GM23338 (cell line): ENCODE measurements around the gene MAPRE2. TPM values are rescaled to one million over a fixed set of nuclear protein-coding genes. Genes with fewer than 3 reads are reported as not detected.

ENCODE experiments used
- ATAC-seq: fragments of 200-7000 bp; cut with Tn5 transposase; 3 replicates; pipeline ENCODE4 v1.9.1; 2020
- DNase-seq: peaks from one replicate; pipeline ENCODE4 v3.0.0-alpha.2; 2015; ENCODE audit warnings: low spot score
- H2AFZ ChIP-seq: fragments of 200-600 bp; sonication (generic); 2 replicates; pipeline ENCODE4 v1.8.0; 2016; ENCODE audit warnings: antibody characterized with exemption, mild to moderate bottlenecking, moderate library complexity
- H3F3A ChIP-seq: fragments of 200-600 bp; sonication (generic); replicated peaks from 2 replicates; pipeline ENCODE4 v1.8.0; 2017; ENCODE audit warnings: antibody characterized with exemption, mixed run types, low read depth
- H3K27ac ChIP-seq: fragments of 200-600 bp; sonication (generic); 2 replicates; pipeline ENCODE4 v1.6.1; 2016; ENCODE audit warnings: low read depth
- H3K27me3 ChIP-seq: fragments of 200-600 bp; sonication (generic); 2 replicates; pipeline ENCODE4 v1.8.0; 2016; ENCODE audit warnings: mild to moderate bottlenecking, mixed run types, moderate library complexity; ENCODE audit not compliant: insufficient read depth
- H3K36me3 ChIP-seq: fragments of 200-600 bp; sonication (generic); 2 replicates; pipeline ENCODE4 v1.8.0; 2016; ENCODE audit warnings: mild to moderate bottlenecking; ENCODE audit not compliant: insufficient read depth
- H3K4me1 ChIP-seq: fragments of 200-600 bp; sonication (generic); 2 replicates; pipeline ENCODE4 v1.8.0; 2016; ENCODE audit warnings: mild to moderate bottlenecking, moderate library complexity; ENCODE audit not compliant: insufficient read depth
- H3K4me2 ChIP-seq: fragments of 200-600 bp; sonication (generic); 2 replicates; pipeline ENCODE4 v1.7.1; 2017; ENCODE audit warnings: mixed run types
- H3K4me3 ChIP-seq: fragments of 200-600 bp; sonication (generic); 2 replicates; pipeline ENCODE4 v1.6.1; 2016; ENCODE audit warnings: mixed run types
- H3K79me2 ChIP-seq: fragments of 200-600 bp; sonication (generic); replicated peaks from 2 replicates; pipeline ENCODE4 v1.8.0; 2017; ENCODE audit warnings: mild to moderate bottlenecking; ENCODE audit not compliant: insufficient read depth
- H3K9me2 ChIP-seq: fragments of 200-600 bp; sonication (generic); 2 replicates; pipeline ENCODE4 v1.8.0; 2017; ENCODE audit not compliant: insufficient read depth
- H4K20me1 ChIP-seq: fragments of 200-600 bp; sonication (generic); replicated peaks from 2 replicates; pipeline ENCODE4 v1.8.0; 2017; ENCODE audit warnings: mild to moderate bottlenecking; ENCODE audit not compliant: insufficient read depth
- H3K27ac Mint-ChIP-seq: 2 replicates; pipeline ENCODE4 v1.8.0; 2020; ENCODE audit warnings: inconsistent platforms, mild to moderate bottlenecking, moderate library complexity, mixed read lengths
- H3K27me3 Mint-ChIP-seq: 3 replicates; pipeline ENCODE4 v1.8.0; 2022; ENCODE audit warnings: low read depth, mild to moderate bottlenecking, moderate library complexity, mixed read lengths, inconsistent platforms; ENCODE audit not compliant: insufficient read depth, poor library complexity
- H3K36me3 Mint-ChIP-seq: 3 replicates; pipeline ENCODE4 v1.8.0; 2021; ENCODE audit warnings: low read depth, mild to moderate bottlenecking, inconsistent platforms, moderate library complexity, mixed read lengths
- H3K4me1 Mint-ChIP-seq: 3 replicates; pipeline ENCODE4 v1.8.0; 2020; ENCODE audit warnings: mild to moderate bottlenecking, inconsistent platforms, mixed read lengths
- H3K4me3 Mint-ChIP-seq: 3 replicates; pipeline ENCODE4 v1.8.0; 2021; ENCODE audit warnings: moderate library complexity, mild to moderate bottlenecking, inconsistent platforms, mixed read lengths
- H3K9me3 Mint-ChIP-seq: 3 replicates; pipeline ENCODE4 v1.8.0; 2020; ENCODE audit warnings: moderate library complexity, mild to moderate bottlenecking, inconsistent platforms, mixed read lengths
- CREB1 ChIP-seq: fragments of 250-450 bp; sonication (Bioruptor Pico); IDR thresholded peaks from 2 replicates; pipeline ENCODE4 v1.5.0; 2020; ENCODE audit warnings: low read depth, mild to moderate bottlenecking, moderate library complexity
- CTCF ChIP-seq, 2 experiments: fragments of 200-600 bp in 1 of 2; sonication (generic) in 1 of 2; conservative IDR thresholded peaks; 2 replicates each; pipeline versions ENCODE4 v1.5.1 to v1.6.1; 2016 to 2017; ENCODE audit warnings: antibody characterized with exemption in 2 of 2, low read depth in 2 of 2, mild to moderate bottlenecking in 2 of 2, moderate library complexity in 1 of 2
- ETS1 ChIP-seq: IDR thresholded peaks from 2 replicates; pipeline ENCODE4 v1.6.1; 2016; ENCODE audit warnings: antibody characterized with exemption
- EZH2 ChIP-seq: fragments of 200-600 bp; sonication (generic); IDR thresholded peaks from one replicate; pipeline ENCODE4 v1.8.0; 2017; ENCODE audit warnings: antibody characterized with exemption, mild to moderate bottlenecking, low read depth; ENCODE audit not compliant: unreplicated experiment
- NANOG ChIP-seq: IDR thresholded peaks from 2 replicates; pipeline ENCODE4 v1.6.1; 2016; ENCODE audit warnings: antibody characterized with exemption, borderline replicate concordance
- POLR2AphosphoS5 ChIP-seq: IDR thresholded peaks from 2 replicates; pipeline ENCODE4 v1.6.1; 2016; ENCODE audit warnings: antibody characterized with exemption, low read depth
- REST ChIP-seq: IDR thresholded peaks from one replicate; pipeline ENCODE4 v1.6.1; 2018; ENCODE audit warnings: antibody characterized with exemption; ENCODE audit not compliant: unreplicated experiment
- STAT1 ChIP-seq: IDR thresholded peaks from one replicate; pipeline ENCODE4 v1.6.1; 2016; ENCODE audit warnings: antibody characterized with exemption; ENCODE audit not compliant: unreplicated experiment
- ZNF114 ChIP-seq: fragments of 250-450 bp; sonication (Bioruptor Pico); IDR thresholded peaks from 2 replicates; pipeline ENCODE4 v1.5.0; 2020; ENCODE audit warnings: mild to moderate bottlenecking, moderate library complexity
- ZNF331 ChIP-seq: fragments of 250-450 bp; sonication (Bioruptor Pico); IDR thresholded peaks from 2 replicates; pipeline ENCODE4 v1.5.0; 2020; ENCODE audit warnings: low read depth, mild to moderate bottlenecking, moderate library complexity
- ZNF462 ChIP-seq: fragments of 250-450 bp; sonication (Bioruptor Pico); IDR thresholded peaks from 2 replicates; pipeline ENCODE4 v1.5.0; 2020; ENCODE audit warnings: mild to moderate bottlenecking, moderate library complexity
- polyA plus RNA-seq: library from polyadenylated mRNA; unstranded; fragments of >200 nt; fragmentation: Nextera tagmentation; extraction: Ambion mirVana; gene quantifications from 2 replicates; pipeline ENCODE4 v1.2.1, GENCODE V29; 2016
- total RNA-seq: library from RNA; depleted of rRNA; stranded (reverse); fragments of >200 nt; shearing (Covaris generic); gene quantifications from 2 replicates; pipeline ENCODE4 v1.2.3, GENCODE V29; 2014

MAPRE2 gene
- total and polyA plus RNA-seq, 2 experiments from 2014 or later: 17.8 to 40.4 TPM

GRCh38 chr18:35106845-35107148 is 65.6 kb downstream of the MAPRE2 start (continued):
- no peak for TF ChIP-seq ZNF114 (CRISPR knock-in tag)
- no peak for TF ChIP-seq ETS1
- no peak for TF ChIP-seq STAT1

GRCh38 chr18:35107216-35107615 is 66.0 kb downstream of the MAPRE2 start:
- Histone ChIP-seq H3K4me2 (no peak overlapping the region), H3K79me2 (no peaks in the 10 kb centered on the region; the same call in 1 of the 2 replicates), H4K20me1 (no peaks in the 10 kb centered on the region), H3K36me3 (no peaks in the 10 kb centered on the region), H3F3A (no peaks in the 10 kb centered on the region), H2AFZ (no peak overlapping the region), H3K9me2 (no peaks in the 10 kb centered on the region), H3K27me3 (no peaks in the 10 kb centered on the region), H3K4me3 (no peak overlapping the region), H3K27ac (no peak overlapping the region), H3K4me1 (no peaks in the 10 kb centered on the region)
- Mint-ChIP-seq H3K27me3 (peaks cover under 1% of the 10 kb centered on the region), H3K36me3 (peaks cover 9% of the 10 kb centered on the region; the same call in 1 of the 3 replicates), H3K9me3 (no peaks in the 10 kb centered on the region), H3K27ac (no peak overlapping the region), H3K4me3 (no peak overlapping the region), H3K4me1 (no peaks in the 10 kb centered on the region)
- no peak for TF ChIP-seq CREB1 (CRISPR knock-in tag)
- TF ChIP-seq ZNF331 (CRISPR knock-in tag): no peak
- TF ChIP-seq ZNF114 (CRISPR knock-in tag): no peak
- no peak for TF ChIP-seq REST
- no peak for TF ChIP-seq NANOG
- no peak for TF ChIP-seq POLR2AphosphoS5
- TF ChIP-seq STAT1: no peak
- TF ChIP-seq EZH2: no peak
- no peak for TF ChIP-seq ZNF462 (CRISPR knock-in tag)
- TF ChIP-seq CTCF (conservative IDR thresholded peaks at IDR 0.05; ENCODE audit: low read depth in 2 of 2): no peak
- DNase-seq (no peak), ATAC-seq (no peak)
